A549 (cell line): ENCODE measurements around the gene PTPRS. TPM values are rescaled to one million over a fixed set of nuclear protein-coding genes. Genes with fewer than 3 reads are reported as not detected.

ENCODE experiments used
- ATAC-seq, 2 experiments: fragments of 200-7000 bp in 1 of 2; fragments of >200 bp in 1 of 2; cut with Nextera tagmentation in 1 of 2; cut with Tn5 transposase in 1 of 2; 3 replicates each; pipeline versions ENCODE4 v1.8.0 to v1.9.1; 2018 to 2020; ENCODE audit warnings: mild to moderate bottlenecking in 1 of 2, moderate library complexity in 1 of 2
- CTCF ChIA-PET: fragments of 300-600 bp; sonication (Branson Sonifier 250); formaldehyde crosslinking; extraction: SDS; loops from one replicate; lab custom pipeline; 2021; ENCODE audit warnings: antibody characterized with exemption, inconsistent platforms; lab: Yijun Ruan, JAX
- POLR2A ChIA-PET: fragments of 350-600 bp; formaldehyde crosslinking; extraction: SDS; loops from one replicate; lab custom pipeline; 2021; ENCODE audit warnings: antibody characterized with exemption, inconsistent platforms; lab: Yijun Ruan, JAX
- DNase-seq, 2 experiments: peaks; one replicate each; pipeline versions ENCODE4 v3.0.0 to v3.0.0-alpha.2; 2011 to 2016; ENCODE audit warnings: low read depth in 1 of 2, low spot score in 1 of 2
- FAIRE-seq: peaks from 2 replicates; lab custom pipeline; 2011; peaks lifted over from hg19 to GRCh38; lab: Jason Lieb, UNC
- H3K27ac ChIP-seq, 2 experiments: fragments of >200 bp; sonication (Bioruptor Twin); formaldehyde crosslinking; 3 replicates each; pipeline ENCODE4 v1.5.1; 2016 to 2017
- H3K4me1 ChIP-seq: fragments of >200 bp; sonication (Bioruptor Twin); formaldehyde crosslinking; 3 replicates; pipeline ENCODE4 v1.6.1; 2016
- H3K4me2 ChIP-seq: fragments of >200 bp; sonication (Bioruptor Twin); formaldehyde crosslinking; 3 replicates; pipeline ENCODE4 v1.6.1; 2016
- H3K4me3 ChIP-seq: fragments of >200 bp; sonication (Bioruptor Twin); formaldehyde crosslinking; 3 replicates; pipeline ENCODE4 v1.5.1; 2016
- H3K9me3 ChIP-seq: fragments of >200 bp; sonication (Bioruptor Twin); formaldehyde crosslinking; 3 replicates; pipeline ENCODE4 v1.6.1; 2016
- BCL3 ChIP-seq: fragments of >200 bp; sonication (Bioruptor Twin); formaldehyde crosslinking; IDR thresholded peaks from 3 replicates; pipeline ENCODE4 v1.6.1; 2016
- CBX2 ChIP-seq: fragments of 200-600 bp; sonication (generic); IDR thresholded peaks from 2 replicates; pipeline ENCODE4 v1.6.1; 2016; ENCODE audit warnings: low read depth, mild to moderate bottlenecking, borderline replicate concordance
- CEBPB ChIP-seq, 2 experiments: fragments of >200 bp in 1 of 2; sonication (Bioruptor Twin) in 1 of 2; formaldehyde crosslinking in 1 of 2; IDR thresholded peaks; 2 replicates each; pipeline ENCODE4 v1.6.1; 2012 to 2016
- E2F6 ChIP-seq: IDR thresholded peaks from 2 replicates; pipeline ENCODE4 v1.6.1; 2012; ENCODE audit warnings: low read depth, borderline replicate concordance
- HOXA7 ChIP-seq: fragments of 250-450 bp; sonication (Bioruptor Pico); IDR thresholded peaks from 2 replicates; pipeline ENCODE4 v1.5.0; 2020; ENCODE audit warnings: mild to moderate bottlenecking, moderate library complexity
- HOXB13 ChIP-seq: fragments of 250-450 bp; sonication (Bioruptor Pico); IDR thresholded peaks from 2 replicates; pipeline ENCODE4 v1.5.0; 2020; ENCODE audit warnings: low read depth, mild to moderate bottlenecking, moderate library complexity
- HOXB5 ChIP-seq: fragments of 250-450 bp; sonication (Bioruptor Pico); IDR thresholded peaks from 2 replicates; pipeline ENCODE4 v1.5.0; 2020; ENCODE audit warnings: mild to moderate bottlenecking, moderate library complexity
- JUN ChIP-seq, 2 experiments: fragments of >200 bp; sonication (Bioruptor Twin); formaldehyde crosslinking; IDR thresholded peaks; 2 replicates in 1 of 2; 3 replicates in 1 of 2; pipeline ENCODE4 v1.6.1; 2016 to 2017
- KDM1A ChIP-seq: fragments of 200-600 bp; sonication (generic); IDR thresholded peaks from 2 replicates; pipeline ENCODE4 v1.6.1; 2016; ENCODE audit warnings: low read depth, mild to moderate bottlenecking
- KDM5A ChIP-seq: fragments of 200-600 bp; sonication (generic); IDR thresholded peaks from 2 replicates; pipeline ENCODE4 v1.6.1; 2016; ENCODE audit warnings: antibody characterized with exemption, mild to moderate bottlenecking
- NPAS2 ChIP-seq: fragments of 250-450 bp; sonication (Bioruptor Pico); IDR thresholded peaks from 2 replicates; pipeline ENCODE4 v1.8.0; 2022; ENCODE audit warnings: mild to moderate bottlenecking, moderate library complexity, borderline replicate concordance
- PHF8 ChIP-seq: fragments of 200-600 bp; sonication (generic); IDR thresholded peaks from 2 replicates; pipeline ENCODE4 v1.6.1; 2016; ENCODE audit warnings: low read depth, mild to moderate bottlenecking, antibody characterized with exemption, moderate library complexity, borderline replicate concordance
- POLR2AphosphoS2 ChIP-seq: conservative IDR thresholded peaks from 2 replicates; pipeline ENCODE4 v1.6.1; 2012; ENCODE audit warnings: low read length, improper control_type of control experiment, inconsistent platforms
- REST ChIP-seq: fragments of 200-600 bp; sonication (generic); IDR thresholded peaks from 2 replicates; pipeline ENCODE4 v1.6.1; 2016; ENCODE audit warnings: antibody characterized with exemption, mild to moderate bottlenecking, moderate library complexity
- RNF2 ChIP-seq: fragments of 200-600 bp; sonication (generic); IDR thresholded peaks from 2 replicates; pipeline ENCODE4 v1.6.1; 2016; ENCODE audit warnings: low read depth, mild to moderate bottlenecking, antibody characterized with exemption, moderate library complexity, borderline replicate concordance
- SMC3 ChIP-seq: fragments of >200 bp; sonication (Bioruptor Twin); formaldehyde crosslinking; IDR thresholded peaks from 3 replicates; pipeline ENCODE4 v1.6.1; 2018; ENCODE audit warnings: inconsistent platforms
- TP53 ChIP-seq: fragments of 250-450 bp; sonication (Bioruptor Pico); IDR thresholded peaks from 2 replicates; pipeline ENCODE4 v1.5.0; 2021; ENCODE audit warnings: mild to moderate bottlenecking, moderate library complexity
- ZSCAN20 ChIP-seq: fragments of 250-450 bp; sonication (Bioruptor Pico); IDR thresholded peaks from 2 replicates; pipeline ENCODE4 v1.8.0; 2022; ENCODE audit warnings: mild to moderate bottlenecking, moderate library complexity
- WGBS: methylation state at CpG from one replicate; pipeline ENCODE4 v1.1.6; 2017; ENCODE audit errors: missing lambda C conversion rate; 5-methylcytosine and 5-hydroxymethylcytosine counted together
- polyA plus RNA-seq, 4 experiments: library from polyadenylated mRNA; depleted of rRNA in 3 of 4; stranded (reverse); fragments of >200 nt; fragmentation: RNase III in 1 of 4; extraction: RNeasy Plus Mini Kit Qiagen cat#74134 plus additional on column Dnase treatment in 1 of 4; gene quantifications; 2 replicates in 3 of 4; 3 replicates in 1 of 4; pipeline ENCODE4 v1.2.3, GENCODE V29; 2011 to 2017

PTPRS gene
- polyA plus RNA-seq, 2 of the 4 experiments (the other 2 are of a cell fraction) = 22.3 to 44.7 TPM

- WGBS = 90% methylated on average over 9 of the region's 9 CpGs
- Histone ChIP-seq H3K9me3 (no peaks in the 10 kb centered on the region), H3K4me2 (no peak overlapping the region), H3K27ac (no peak overlapping the region), H3K4me1 (no peaks in the 10 kb centered on the region), H3K4me3 (no peak overlapping the region)
- ChIA-PET CTCF (interaction anchor here (0.5 to 0.6 kb wide), 3 partner anchors 49 to 1003 kb away, joined by 3 to 4 read pairs (median 3); no protein-coding TSS in a partner anchor), POLR2A (no interaction called here)
- DNase-seq (no peak), ATAC-seq (no peak), FAIRE-seq (no peak)
- TF ChIP-seq REST (no peak), KDM1A (0 out of 2 replicates have a peak, but pooled peaks have one; percentile 18)
Observed at GRCh38 chr19:5321066-5321642, 19.5 kb downstream of the PTPRS start.

GRCh38 chr19:5319516-5319915 lies 21.1 kb downstream of the PTPRS start:
- no peak overlapping the region for H3K4me3 ChIP-seq
- no peak for DNase-seq
- no peak for FAIRE-seq
- H3K9me3 ChIP-seq = no peaks in the 10 kb centered on the region
- ATAC-seq = no peak
- ChIA-PET CTCF (interaction anchor here (0.6 kb wide), 1 partner anchor 348 kb away, joined by 3 read pairs; no protein-coding TSS in a partner anchor), POLR2A (no interaction called here)
- no peak overlapping the region for H3K4me2 ChIP-seq
- no peak overlapping the region for H3K27ac ChIP-seq
- TF ChIP-seq CBX2 (no peak), TP53 (CRISPR knock-in tag) (no peak), KDM5A (no peak), PHF8 (no peak), RNF2 (no peak), JUN (IDR thresholded peaks at IDR 0.05) (no peak), HOXA7 (CRISPR knock-in tag) (no peak), HOXB5 (CRISPR knock-in tag) (no peak), POLR2AphosphoS2 (no peak), ZSCAN20 (CRISPR knock-in tag) (no peak), NPAS2 (CRISPR knock-in tag) (no peak), SMC3 (no peak)
- peaks cover 8% of the 10 kb centered on the region for H3K4me1 ChIP-seq
- 78% methylated on average over 9 of the region's 9 CpGs for WGBS

- no peak for ATAC-seq
- H3K27ac ChIP-seq = no peak overlapping the region
- WGBS = 85% methylated on average over 6 of the region's 6 CpGs
- peaks cover 20% of the 10 kb centered on the region for H3K4me1 ChIP-seq
- no peak for TF ChIP-seq E2F6
- TF ChIP-seq BCL3 = no peak
- no peak for TF ChIP-seq CEBPB (IDR thresholded peaks at IDR 0.05)
- TF ChIP-seq HOXA7 (CRISPR knock-in tag) = no peak
- TF ChIP-seq KDM1A = peak; percentile 27; the same call in 1 of the 2 replicates
- no peak for TF ChIP-seq HOXB13 (CRISPR knock-in tag)
- ChIA-PET POLR2A (no interaction called here), CTCF (no interaction called here)
- H3K9me3 ChIP-seq = no peaks in the 10 kb centered on the region
- no peak for DNase-seq
- H3K4me3 ChIP-seq = no peak overlapping the region
- FAIRE-seq = no peak
- H3K4me2 ChIP-seq = no peak overlapping the region
Observed at GRCh38 chr19:5318306-5318705, 22.3 kb downstream of the PTPRS start.
